HG03196 (cell line): ENCODE results near the gene DENND4C.
A peak's percentile ranks its signal among the peaks of the same experiment; 100 is the strongest.
"Not testable (repeated sequence)": the region's sequence is repeated elsewhere in the genome, so short reads cannot be mapped to it uniquely, and the experiment has no call there.

Experiments used
- ATAC-seq: cut with Tn5 transposase; IDR thresholded peaks from one replicate; pipeline ENCODE4 v1.9.1; 2021; ENCODE audit not compliant: unreplicated experiment

DENND4C gene

DNA sequence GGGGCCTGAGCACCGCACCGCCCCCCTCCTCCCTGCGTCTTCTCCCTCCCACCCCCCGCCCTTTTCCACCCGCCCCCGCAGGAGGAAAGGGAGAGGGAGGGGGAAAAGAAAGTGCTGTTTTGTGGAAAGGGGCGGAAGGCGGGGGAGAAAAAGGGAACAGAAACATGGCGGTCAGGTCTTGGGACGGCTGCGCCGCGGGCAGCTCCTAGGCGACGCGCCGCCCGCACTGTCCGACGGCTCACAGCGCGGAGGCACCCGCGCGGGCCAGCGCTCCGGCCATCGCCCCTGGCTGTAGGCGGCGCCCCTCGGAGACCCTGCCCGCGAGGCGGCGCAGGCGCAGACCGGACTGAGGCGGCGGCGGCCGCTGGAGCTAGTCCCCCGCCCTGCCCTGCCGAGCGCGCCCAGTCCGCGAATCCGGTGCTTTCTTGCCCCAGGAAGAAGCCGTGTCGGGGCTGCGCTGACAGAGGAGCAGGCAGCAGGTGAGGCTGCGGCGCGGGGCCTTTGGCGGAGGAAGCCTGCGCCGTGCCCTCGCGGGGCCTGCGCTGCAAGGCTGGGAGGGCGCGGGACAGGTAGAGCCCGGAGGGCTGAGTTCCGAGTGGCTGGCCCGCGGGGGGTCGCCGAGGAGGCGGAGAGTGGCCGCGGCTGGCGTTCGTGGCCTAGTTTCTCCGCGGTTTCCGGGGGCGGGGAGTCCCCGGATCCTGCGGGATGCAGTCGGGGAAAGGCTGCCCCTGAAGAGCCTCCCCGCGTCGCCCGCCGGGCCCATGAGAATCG is at the start of gene DENND4C:
Gene DENND4C, plus strand, starts transcription at position 339 of the 771 bp plus-strand sequence. CDS start 45,482 bp downstream, outside the sequence.
- peak; percentile 79 for ATAC-seq

DNA sequence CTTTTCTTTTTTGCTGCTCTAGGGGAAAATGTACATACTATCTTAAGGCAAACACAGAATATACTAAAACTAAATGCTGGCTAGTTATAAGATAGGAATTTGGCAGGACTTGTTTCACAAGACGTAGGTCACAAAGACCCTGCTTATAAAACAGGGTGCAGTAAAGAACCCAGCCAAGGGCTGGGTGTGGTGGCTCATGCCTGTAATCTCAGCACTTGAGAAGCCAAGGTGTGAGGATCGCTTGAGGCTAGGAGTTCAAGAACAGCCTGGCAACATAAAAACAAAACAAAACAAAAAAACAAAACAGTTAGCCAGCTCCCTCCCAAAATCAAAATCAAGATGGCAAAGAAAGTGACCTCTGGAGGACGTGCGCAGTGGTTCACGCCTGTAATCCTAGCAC is 49.5 kb upstream of the DENND4C start:
- ATAC-seq, result no peak

DNA sequence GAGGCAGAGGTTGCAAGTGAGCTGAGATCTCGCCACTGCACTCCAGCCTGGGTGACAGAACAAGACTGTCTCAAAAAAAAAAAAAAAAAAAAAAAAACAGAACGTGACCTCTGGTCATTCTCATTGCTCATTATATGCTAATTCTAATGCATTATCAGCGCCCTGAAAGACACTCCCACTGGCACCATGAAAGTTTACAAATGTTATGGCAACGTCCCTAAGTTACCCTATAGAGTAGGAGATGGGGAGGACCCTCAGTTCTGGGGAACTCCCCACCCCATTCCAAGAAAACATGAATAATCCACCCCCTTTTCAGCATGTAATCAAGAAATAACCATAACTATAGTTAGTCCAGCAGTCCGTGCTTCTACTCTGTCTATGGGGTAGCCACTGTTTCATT is 48.9 kb upstream of the DENND4C start:
- no peak for ATAC-seq

DNA sequence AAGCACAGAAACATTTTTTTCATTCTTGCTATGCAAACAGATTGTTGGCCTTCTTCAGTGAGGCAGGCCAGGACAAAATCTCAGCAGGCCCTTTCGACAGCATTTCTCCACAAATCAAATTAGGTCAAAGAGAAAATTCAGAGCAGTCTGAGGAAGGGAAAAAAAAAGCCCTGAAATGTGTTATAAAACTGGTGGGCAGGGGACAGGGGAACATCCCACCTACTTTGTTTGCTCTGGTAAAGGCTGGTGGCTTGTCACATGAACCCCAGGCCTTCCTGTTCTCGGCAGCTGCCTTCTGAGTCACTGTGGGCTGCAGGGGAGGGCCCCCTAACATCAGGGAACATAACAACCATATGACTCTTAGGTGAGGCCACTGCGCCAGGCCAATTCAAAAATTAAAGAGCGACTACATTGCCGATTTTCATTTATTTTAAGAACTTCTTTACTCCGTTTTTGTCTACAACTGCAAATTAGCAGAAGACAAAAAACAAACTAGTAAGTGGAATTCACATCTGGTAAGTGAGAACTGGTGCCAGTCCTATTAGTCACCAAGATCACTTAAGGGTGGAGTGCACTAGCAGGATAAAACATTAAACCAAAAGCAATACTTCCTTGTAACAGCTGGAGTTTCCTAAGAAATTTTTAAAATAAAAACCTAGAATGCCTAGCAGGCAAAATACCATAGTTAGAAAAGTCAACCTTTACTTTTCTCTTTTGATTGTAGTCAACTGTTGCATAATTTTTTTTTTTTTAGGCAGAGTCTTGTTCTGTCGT is 46.2 kb upstream of the DENND4C start:
- ATAC-seq, result peak; percentile 99

DNA sequence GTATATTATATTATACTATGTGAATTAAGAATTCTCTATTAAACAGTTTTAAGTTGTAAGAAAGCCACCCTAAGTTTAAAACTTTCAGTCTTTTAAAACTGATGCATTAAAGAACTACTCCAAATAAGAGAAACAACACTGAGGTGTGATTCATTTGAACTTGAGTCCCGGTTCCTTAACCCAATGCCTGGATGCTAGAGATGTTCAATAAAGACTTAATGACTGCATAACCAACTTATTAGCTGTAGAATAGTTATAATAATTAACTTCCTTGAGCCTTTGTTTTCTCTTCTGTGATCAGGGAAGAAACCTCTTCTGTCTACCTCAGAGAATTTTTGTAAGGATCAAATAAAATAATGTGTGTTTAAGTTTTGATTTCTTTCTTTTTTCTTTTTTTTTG is 45.3 kb upstream of the DENND4C start:
- no peak for ATAC-seq

DNA sequence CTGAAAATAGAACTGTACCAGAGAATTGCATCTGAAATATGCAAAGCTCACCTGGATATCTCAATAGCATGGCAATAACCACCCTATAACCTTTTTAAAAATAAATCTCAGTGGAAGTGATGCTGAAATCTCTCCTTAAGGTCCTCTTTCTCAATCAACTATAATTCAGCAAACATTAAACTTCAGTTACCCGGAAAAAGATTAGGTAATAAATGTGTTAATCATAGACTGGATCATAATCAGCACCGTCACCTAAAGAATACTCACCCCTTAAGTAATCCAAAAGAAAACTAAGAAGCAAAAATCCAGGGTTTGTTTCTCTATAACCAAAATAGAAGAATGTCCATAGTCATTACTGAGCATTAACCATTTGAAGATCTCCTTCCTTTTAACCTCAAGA is 44.3 kb upstream of the DENND4C start:
- ATAC-seq, result no peak

DNA sequence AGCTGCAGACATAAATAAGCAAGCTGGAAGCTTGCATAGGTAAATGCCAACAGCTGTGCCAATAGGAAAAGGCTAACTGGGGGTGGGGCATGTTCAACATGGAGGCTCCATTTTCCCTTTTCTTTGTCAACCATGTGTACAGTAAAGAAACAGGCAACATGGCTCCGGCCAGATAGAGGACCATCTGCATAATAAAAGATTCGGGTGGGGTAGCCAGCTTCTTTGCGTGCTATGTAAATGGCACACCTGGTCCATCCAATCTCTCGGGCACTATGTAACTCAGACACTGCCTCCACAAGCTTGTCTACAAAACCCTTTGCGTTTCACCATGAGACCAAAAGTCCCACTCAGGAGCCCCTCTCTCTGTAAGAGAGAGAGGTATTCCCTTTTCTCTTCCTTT is 41.7 kb upstream of the DENND4C start:
- no peak for ATAC-seq

DNA sequence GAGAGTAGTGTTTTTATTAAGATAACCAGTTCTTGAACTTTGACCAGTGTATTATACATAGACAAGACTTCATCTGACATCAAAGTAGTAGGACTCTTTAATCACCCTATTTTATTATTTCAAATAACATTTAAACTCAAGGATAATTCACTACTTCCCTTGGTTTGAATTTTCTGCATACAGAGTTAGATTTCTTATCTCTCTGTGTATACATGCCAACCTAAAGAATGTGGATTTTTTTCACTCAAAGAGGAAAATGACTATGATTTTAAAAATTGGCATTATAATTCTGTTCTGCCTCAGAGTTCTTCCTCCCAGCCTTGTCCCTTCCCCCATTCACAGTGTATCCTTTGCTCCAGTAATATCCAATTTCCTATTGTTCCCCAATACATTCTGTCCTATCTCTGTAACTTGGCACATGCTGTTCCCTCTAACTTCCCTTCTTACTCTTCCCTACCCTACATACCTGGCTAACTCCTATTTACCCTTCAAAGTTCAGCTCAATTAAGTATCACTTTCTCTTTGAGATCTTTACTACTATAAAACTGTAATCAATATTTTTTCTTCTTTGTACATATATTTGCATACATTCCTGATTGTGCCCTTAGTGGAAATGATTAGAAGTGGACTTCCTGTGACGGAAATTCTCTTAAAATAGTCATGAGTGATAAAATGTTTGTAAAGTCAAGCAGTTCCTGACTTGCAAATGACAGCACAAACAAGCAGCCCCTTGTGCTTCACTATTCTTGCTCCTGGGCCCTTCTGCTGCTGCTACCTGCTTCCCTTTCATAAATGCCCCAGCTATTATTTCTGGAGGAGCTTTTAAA is 38.1 kb upstream of the DENND4C start:
- ATAC-seq, result no peak

DNA sequence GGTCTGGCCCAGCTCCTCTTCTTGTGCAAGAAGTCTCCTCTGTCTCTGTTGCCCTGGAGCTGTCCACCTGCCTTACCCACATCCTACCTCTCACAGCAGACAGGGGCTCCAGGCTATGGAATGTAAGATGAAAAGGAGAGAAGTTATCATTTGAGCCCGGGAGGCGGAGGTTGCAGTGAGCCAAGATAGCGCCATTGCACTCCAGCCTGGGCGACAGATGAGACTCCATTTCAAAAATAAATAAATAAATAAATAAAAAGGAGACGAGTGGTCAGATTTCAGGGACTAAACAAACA is 37.5 kb upstream of the DENND4C start:
- ATAC-seq, result no peak

DNA sequence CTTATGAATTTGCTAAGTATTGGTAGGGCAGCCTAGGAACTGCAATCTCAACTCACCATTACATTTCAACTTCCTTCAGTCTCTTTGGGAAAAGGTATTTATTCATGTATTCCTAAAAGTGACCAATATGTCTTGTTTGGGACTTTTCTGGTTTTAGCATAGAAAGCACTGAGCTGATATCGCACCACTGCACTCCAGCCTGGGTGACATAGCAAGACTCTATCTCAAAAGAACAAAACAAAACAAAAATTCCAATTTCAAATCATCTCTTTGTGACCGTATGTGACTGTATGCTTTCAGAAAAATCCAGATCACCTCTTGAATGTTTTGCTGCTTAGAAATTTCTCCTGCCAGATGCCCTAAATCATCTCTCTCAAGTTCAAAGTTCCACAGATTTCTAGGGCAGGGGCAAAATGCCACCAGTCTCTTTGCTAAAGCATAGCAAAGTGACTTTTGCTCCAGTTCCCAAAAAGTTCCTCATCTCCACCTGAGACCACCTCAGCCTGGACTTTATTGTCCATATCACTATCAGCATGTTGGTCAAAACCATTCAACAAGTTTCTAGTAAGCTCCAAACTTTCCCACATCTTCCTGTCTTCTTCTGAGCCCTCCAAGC is 37.0 kb upstream of the DENND4C start:
- ATAC-seq, result not testable (repeated sequence)

DNA sequence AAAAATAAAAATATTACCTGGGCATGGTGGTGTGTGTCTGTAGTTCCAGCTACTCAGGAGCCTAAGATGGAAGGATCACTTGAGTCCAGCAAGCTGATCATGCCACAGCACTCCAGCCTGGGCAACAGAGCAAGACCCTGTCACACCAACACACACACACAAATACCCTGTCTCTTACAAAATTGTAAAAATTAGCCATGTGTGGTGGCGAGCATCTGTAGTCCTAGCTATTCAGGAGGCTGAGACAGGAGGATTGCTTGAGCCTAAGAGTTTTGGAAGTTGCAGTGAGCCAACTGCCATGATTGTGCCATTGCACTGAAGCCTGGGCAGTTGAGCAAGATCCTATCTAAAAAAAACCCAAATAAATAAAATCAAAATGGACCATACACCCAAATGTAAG is 32.1 kb upstream of the DENND4C start:
- no peak for ATAC-seq

DNA sequence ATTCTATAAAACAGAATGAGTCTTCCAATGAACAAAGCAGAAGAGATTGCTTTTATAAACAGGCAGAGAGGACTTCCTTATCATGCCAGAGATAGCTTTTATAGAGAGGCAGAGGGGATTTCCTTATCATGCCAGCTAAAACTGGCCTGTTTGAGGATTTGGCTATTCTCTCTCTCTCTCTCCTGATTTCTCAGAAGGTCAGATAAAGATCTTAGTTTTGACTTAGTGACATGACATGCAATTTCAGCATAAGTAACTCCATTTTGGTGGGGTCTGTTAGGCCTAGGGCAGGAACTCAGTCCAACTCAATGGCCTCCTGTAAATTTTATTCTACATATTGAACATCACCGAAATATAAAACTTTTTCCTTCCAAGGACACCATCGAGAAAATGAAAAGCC is 31.5 kb upstream of the DENND4C start:
- ATAC-seq, result no peak

DNA sequence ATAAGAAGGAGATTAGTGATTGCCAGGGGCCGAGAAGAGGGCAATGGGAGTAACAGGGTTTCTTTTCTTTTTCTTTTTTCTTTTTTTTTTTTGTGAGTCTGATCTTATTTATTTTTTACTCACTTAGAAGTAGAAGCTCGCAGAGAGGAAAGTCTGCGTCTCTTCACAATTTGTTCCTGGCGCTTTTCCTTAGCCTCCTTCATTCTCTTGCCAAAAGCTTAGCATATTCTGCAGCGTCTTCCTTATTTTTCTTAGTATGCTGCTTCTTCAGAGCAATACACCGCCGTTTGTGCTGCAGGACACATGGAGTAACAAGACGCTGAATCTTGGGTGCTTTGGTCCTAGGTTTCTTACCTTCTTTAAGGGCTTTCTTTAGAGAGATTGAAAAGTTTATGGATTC is 30.3 kb upstream of the DENND4C start:
- no peak for ATAC-seq

DNA sequence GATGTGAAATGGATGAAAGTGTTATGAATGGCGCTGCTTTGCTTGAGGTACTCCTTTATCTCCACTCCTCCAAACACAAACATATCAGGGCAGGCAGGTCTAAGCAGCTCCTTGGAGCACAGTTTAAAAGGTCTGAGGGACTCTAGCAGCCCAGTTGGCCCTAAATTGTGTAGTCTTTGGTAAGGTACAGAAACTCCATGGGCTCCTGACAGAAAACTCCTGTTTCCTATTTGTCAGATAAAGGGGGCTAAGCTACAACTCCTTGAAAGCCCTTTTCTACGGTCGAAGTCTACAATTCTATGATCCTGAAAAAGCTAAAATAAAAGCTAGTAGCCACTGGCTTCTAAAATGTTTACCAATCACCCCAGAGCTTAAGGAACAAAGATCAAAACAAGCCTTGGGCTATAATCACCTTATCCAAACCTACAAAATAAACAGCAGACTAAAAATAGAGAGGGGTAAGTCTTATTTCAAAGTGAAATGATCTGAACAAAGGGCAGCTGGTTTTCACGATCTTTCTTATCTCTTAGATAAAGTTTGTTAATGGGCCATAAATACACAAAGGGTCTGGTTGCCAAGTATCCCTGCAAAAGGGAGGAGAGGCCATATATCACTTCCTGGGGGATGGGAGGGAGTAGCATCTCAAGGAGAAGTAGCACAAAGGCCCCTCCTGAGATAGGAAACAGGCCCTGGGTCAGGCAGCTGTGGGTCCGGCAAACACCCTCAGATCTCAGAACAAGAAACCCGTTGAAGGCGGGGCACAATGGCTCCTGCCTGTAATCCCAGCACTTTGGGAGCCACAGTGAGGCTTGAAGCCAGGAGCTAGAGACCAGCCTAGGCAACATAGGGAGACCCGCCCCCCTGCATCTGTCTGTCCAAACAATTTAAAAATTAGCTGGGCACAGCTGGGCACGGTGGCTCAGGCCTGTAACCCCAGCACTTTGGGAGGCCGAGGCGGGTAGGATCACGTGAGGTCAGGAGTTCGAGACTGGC is 28.3 kb upstream of the DENND4C start:
- ATAC-seq, result no peak

DNA sequence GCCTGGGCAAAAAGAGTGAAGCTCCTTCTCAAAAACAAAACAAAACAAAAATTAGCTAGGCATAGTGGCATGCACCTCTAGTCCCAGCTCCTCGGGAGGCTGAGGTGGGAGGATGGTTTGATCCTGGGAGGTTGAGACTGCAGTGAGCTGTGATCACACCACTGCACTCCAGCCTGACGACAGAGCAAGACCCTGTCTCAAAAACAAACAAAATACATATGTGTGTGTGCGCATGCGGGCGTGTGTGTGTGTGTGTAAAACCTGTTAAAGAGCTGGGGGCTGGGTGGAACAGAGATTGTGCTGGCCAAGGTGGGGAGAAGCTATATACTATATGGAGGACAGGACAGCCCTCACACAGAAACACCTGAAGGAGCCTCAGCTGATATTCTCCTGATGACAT is 27.4 kb upstream of the DENND4C start:
- ATAC-seq, result no peak

DNA sequence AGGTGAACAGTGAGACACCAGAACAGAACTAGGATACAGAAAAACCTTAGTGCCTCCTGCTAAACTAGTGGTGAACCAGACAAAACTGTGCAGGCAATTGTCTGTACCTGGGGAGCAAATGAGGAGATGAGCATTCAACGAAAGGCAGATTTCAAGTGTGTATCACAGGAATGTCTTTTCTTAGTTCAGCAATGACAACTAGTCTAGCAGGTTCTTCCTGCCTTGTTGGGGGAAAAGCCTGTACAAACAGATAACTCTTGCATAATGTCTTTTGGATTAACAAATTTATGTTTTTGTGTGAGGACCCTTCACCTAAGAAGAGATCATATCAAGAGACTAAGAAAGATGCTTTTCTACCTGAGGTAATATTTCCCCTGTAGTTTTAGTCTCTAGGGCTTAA is 21.8 kb upstream of the DENND4C start:
- ATAC-seq, result no peak

DNA sequence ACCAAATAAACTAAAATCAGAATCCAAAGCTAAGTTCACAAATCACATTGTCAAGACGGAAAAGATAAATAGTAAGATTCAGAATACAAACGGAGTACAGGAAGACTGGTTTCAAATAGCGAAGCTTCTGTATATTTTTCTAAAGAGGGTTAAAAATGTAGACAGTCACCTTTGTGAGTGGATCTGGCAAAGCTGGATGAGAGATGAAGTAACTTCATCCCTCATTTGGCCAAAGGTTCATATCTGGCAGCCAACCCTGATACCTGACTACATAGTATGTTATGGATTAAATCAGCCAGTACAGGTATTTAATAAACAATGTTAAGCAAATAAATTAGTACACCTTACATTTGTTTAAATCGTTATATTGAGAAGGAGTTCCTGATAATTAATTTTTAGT is 21.3 kb upstream of the DENND4C start:
- ATAC-seq, result no peak

DNA sequence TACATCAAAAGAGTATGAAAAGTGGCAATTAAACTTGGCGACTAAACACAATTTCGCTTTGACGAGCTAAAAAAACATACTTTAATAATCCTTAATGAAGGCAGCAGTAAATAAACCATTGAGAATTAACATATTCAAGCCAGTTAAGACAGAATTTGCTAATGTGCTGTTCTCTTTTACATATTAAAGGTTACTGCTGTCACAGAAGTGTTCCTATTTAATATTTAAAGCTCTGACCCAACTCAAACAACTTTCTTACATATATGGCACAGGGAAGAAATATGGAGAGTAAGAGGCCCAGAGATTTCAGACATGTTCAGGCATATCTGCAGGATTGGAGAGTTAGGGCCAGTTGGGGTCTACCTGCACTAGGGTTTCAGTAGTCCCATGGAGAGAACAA is 16.7 kb upstream of the DENND4C start:
- ATAC-seq, result no peak

DNA sequence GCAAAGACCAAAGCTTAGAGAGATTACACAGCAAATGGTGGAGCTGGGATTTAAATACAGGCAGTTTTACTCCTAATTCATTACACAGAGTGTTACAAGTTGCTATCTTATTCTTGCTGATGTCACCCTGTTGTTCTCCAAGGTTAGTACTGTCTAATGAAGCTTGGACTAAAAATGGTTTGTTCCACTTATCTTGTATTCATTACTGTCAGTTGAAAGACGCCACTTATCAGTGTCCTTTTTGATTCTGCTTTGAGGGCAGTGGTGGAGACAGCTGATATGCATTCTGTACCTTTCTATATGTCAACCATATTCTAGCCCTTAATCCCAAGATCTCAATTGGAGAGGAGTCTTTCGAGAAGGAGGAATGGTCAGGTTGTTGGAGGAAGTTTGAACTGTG is 14.0 kb upstream of the DENND4C start:
- no peak for ATAC-seq

DNA sequence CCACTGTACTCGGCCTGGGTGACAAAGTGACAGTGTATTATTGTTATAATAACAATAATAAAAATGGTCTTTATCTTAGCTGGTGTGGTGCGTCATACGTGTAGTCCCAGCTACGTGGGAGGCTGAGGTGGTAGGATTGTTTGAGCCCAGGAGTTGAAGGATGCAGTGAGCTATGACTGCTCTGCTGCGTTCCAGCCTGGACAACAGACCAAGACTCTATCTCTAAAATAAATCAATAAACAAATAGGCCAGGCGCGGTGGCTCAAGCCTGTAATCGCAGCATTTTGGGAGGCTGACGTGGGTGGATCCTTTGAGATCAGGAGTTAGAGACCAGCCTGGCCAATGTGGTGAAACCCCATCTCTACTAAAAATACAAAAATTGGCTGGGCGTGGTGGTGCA is 9.2 kb upstream of the DENND4C start:
- no peak for ATAC-seq
